Ectodermal cell (in vitro differentiated cells): ENCODE results near the gene PNMT.

Source experiments
- H3K27ac ChIP-seq: 2 replicates; pipeline ENCODE4 v1.7.0; 2013; ENCODE audit warnings: mild to moderate bottlenecking, low read depth, low read length; ENCODE audit not compliant: insufficient read depth, poor library complexity, severe bottlenecking
- H3K27me3 ChIP-seq: 2 replicates; pipeline ENCODE4 v1.7.0; 2013; ENCODE audit warnings: mild to moderate bottlenecking, low read length; ENCODE audit not compliant: insufficient read depth, control insufficient read depth, poor library complexity, severe bottlenecking
- H3K36me3 ChIP-seq: one replicate; pipeline ENCODE4 v1.7.0; 2013; ENCODE audit warnings: low read length; ENCODE audit not compliant: control insufficient read depth, insufficient read depth
- H3K4me1 ChIP-seq: one replicate; pipeline ENCODE4 v1.7.0; 2013; ENCODE audit warnings: low read length; ENCODE audit not compliant: control insufficient read depth, insufficient read depth
- H3K4me3 ChIP-seq: 2 replicates; pipeline ENCODE4 v1.7.0; 2013; ENCODE audit warnings: low read depth, low read length, control low read depth; ENCODE audit not compliant: insufficient read depth
- H3K9me3 ChIP-seq: 2 replicates; pipeline ENCODE4 v1.7.0; 2013; ENCODE audit warnings: mild to moderate bottlenecking, low read length, moderate library complexity; ENCODE audit not compliant: control insufficient read depth
- WGBS, 2 experiments: methylation state at CpG; one replicate each; pipeline ENCODE4 v1.1.7; 2013; ENCODE audit warnings: missing lambda C conversion rate in 2 of 2; 5-methylcytosine and 5-hydroxymethylcytosine counted together

Gene PNMT

GRCh38 chr17:39634384-39634871 is 33.8 kb upstream of the PNMT start:
- 41 to 46% methylated on average over 2 of the region's 2 CpGs for WGBS, 2 experiments
- H3K27me3 ChIP-seq, result no peaks in the 10 kb centered on the region
- no peaks in the 10 kb centered on the region for H3K9me3 ChIP-seq
- H3K4me1 ChIP-seq, result peaks cover 28% of the 10 kb centered on the region
- H3K36me3 ChIP-seq, result no peaks in the 10 kb centered on the region
- H3K27ac ChIP-seq, result no peak overlapping the region
- no peak overlapping the region for H3K4me3 ChIP-seq

GRCh38 chr17:39635614-39636176 is 32.6 kb upstream of the PNMT start:
- H3K4me1 ChIP-seq, result peaks cover 35% of the 10 kb centered on the region
- WGBS, 2 experiments, result 85 to 88% methylated on average over 8 of the region's 8 CpGs
- no peaks in the 10 kb centered on the region for H3K27me3 ChIP-seq
- no peak overlapping the region for H3K4me3 ChIP-seq
- no peaks in the 10 kb centered on the region for H3K9me3 ChIP-seq
- H3K27ac ChIP-seq, result no peak overlapping the region
- H3K36me3 ChIP-seq, result no peaks in the 10 kb centered on the region

GRCh38 chr17:39636587-39636926 is 31.7 kb upstream of the PNMT start:
- no peak overlapping the region for H3K27ac ChIP-seq
- H3K4me3 ChIP-seq, result peak overlapping the region; percentile 69
- whole genome bisulfite sequencing, 2 experiments, result 45 to 51% methylated on average over 6 of the region's 6 CpGs

GRCh38 chr17:39636927-39637736 is 31.1 kb upstream of the PNMT start, which contains the start of gene STARD3:
TSS of gene STARD3 (plus strand) at chr17:39637144. CDS start at chr17:39653532, 16,388 bp downstream.
- Histone ChIP-seq H3K36me3 (no peaks in the 10 kb centered on the region), H3K4me3 (peak within 1 kb of the TSS; percentile 69), H3K27me3 (no peaks in the 10 kb centered on the region), H3K4me1 (peaks cover 35% of the 10 kb centered on the region), H3K9me3 (no peaks in the 10 kb centered on the region), H3K27ac (no peak within 1 kb of the TSS)
- 0 to 1% methylated on average over 68 of the region's 69 CpGs for WGBS, 2 experiments

More at GRCh38 chr17:39636587-39636926, 31.7 kb upstream of the PNMT start:
- Histone ChIP-seq H3K4me1 (peaks cover 35% of the 10 kb centered on the region), H3K9me3 (no peaks in the 10 kb centered on the region), H3K36me3 (no peaks in the 10 kb centered on the region), H3K27me3 (no peaks in the 10 kb centered on the region)

- Histone ChIP-seq H3K4me1 (peaks cover 35% of the 10 kb centered on the region), H3K9me3 (no peaks in the 10 kb centered on the region), H3K27ac (no peak overlapping the region), H3K27me3 (no peaks in the 10 kb centered on the region), H3K36me3 (no peaks in the 10 kb centered on the region), H3K4me3 (no peak overlapping the region)
- 95% methylated on average over 7 of the region's 7 CpGs for WGBS, 2 experiments
Measured at GRCh38 chr17:39638317-39638716, 29.9 kb upstream of the PNMT start.

- H3K27ac ChIP-seq, result no peak overlapping the region
- WGBS, 2 experiments, result 91 to 94% methylated on average over 2 of the region's 2 CpGs
- no peaks in the 10 kb centered on the region for H3K27me3 ChIP-seq
- H3K36me3 ChIP-seq, result no peaks in the 10 kb centered on the region
- no peak overlapping the region for H3K4me3 ChIP-seq
- peaks cover 35% of the 10 kb centered on the region for H3K4me1 ChIP-seq
- H3K9me3 ChIP-seq, result no peaks in the 10 kb centered on the region
Measured at GRCh38 chr17:39639043-39639442, 29.2 kb upstream of the PNMT start.

- Histone ChIP-seq H3K4me3 (no peak overlapping the region), H3K9me3 (no peaks in the 10 kb centered on the region), H3K4me1 (peaks cover 37% of the 10 kb centered on the region), H3K27ac (no peak overlapping the region), H3K36me3 (no peaks in the 10 kb centered on the region), H3K27me3 (no peaks in the 10 kb centered on the region)
- 73 to 75% methylated on average over 11 of the region's 11 CpGs for WGBS, 2 experiments
Measured at GRCh38 chr17:39639566-39640458, 28.4 kb upstream of the PNMT start.

GRCh38 chr17:39640591-39641031 is 27.6 kb upstream of the PNMT start:
- 75 to 83% methylated on average over 4 of the region's 4 CpGs for WGBS, 2 experiments
- peaks cover 37% of the 10 kb centered on the region for H3K4me1 ChIP-seq
- H3K27me3 ChIP-seq, result no peaks in the 10 kb centered on the region
- no peak overlapping the region for H3K27ac ChIP-seq
- no peaks in the 10 kb centered on the region for H3K9me3 ChIP-seq
- H3K4me3 ChIP-seq, result no peak overlapping the region
- H3K36me3 ChIP-seq, result no peaks in the 10 kb centered on the region

GRCh38 chr17:39641097-39641496 is 27.2 kb upstream of the PNMT start:
- 94% methylated on average over 4 of the region's 4 CpGs for WGBS, 2 experiments
- no peaks in the 10 kb centered on the region for H3K27me3 ChIP-seq
- peaks cover 32% of the 10 kb centered on the region for H3K4me1 ChIP-seq
- H3K4me3 ChIP-seq, result no peak overlapping the region
- no peaks in the 10 kb centered on the region for H3K36me3 ChIP-seq
- no peaks in the 10 kb centered on the region for H3K9me3 ChIP-seq
- no peak overlapping the region for H3K27ac ChIP-seq

GRCh38 chr17:39641883-39642282 is 26.4 kb upstream of the PNMT start:
- H3K4me1 ChIP-seq, result peaks cover 26% of the 10 kb centered on the region
- H3K36me3 ChIP-seq, result no peaks in the 10 kb centered on the region
- H3K27ac ChIP-seq, result no peak overlapping the region
- H3K27me3 ChIP-seq, result no peaks in the 10 kb centered on the region
- H3K4me3 ChIP-seq, result no peak overlapping the region
- no peaks in the 10 kb centered on the region for H3K9me3 ChIP-seq
- 88 to 92% methylated on average over 7 of the region's 7 CpGs for WGBS, 2 experiments
